Activated naive CD8-positive, alpha-beta T cell treated with anti-CD3 and anti-CD28 coated beads, Interleukin-2, amount 10 ng/mL, durations not matched to agents 7 days and 5 days (primary cell): ENCODE data around the gene UBE2V1. TPM values are rescaled to one million over a fixed set of nuclear protein-coding genes. Genes with fewer than 3 reads are reported as not detected.

ENCODE experiments used
- ATAC-seq: fragments of 150-1000 bp; cut with Tn5 transposase; one replicate; pipeline ENCODE4 v1.10.0; 2021; ENCODE audit warnings: low read depth, moderate library complexity
- POLR2A ChIA-PET: fragments of 350-600 bp; sonication (Branson Sonifier 250); formaldehyde crosslinking; loops from one replicate; lab custom pipeline; 2021; ENCODE audit warnings: antibody characterized with exemption; lab: Charles Lee
- DNase-seq: peaks from one replicate; pipeline ENCODE4 v3.0.0; 2021
- H3K27ac Mint-ChIP-seq: one replicate; pipeline ENCODE4 v1.8.0; 2022; ENCODE audit warnings: mild to moderate bottlenecking, mixed read lengths
- H3K27me3 Mint-ChIP-seq: one replicate; pipeline ENCODE4 v1.8.0; 2022; ENCODE audit warnings: mild to moderate bottlenecking, moderate library complexity, mixed read lengths
- H3K36me3 Mint-ChIP-seq: one replicate; pipeline ENCODE4 v1.8.0; 2021; ENCODE audit warnings: mild to moderate bottlenecking, mixed read lengths
- H3K4me1 Mint-ChIP-seq: one replicate; pipeline ENCODE4 v1.8.0; 2021; ENCODE audit warnings: mixed read lengths
- H3K4me3 Mint-ChIP-seq: one replicate; pipeline ENCODE4 v1.8.0; 2022; ENCODE audit warnings: mild to moderate bottlenecking, moderate library complexity, mixed read lengths
- H3K9me3 Mint-ChIP-seq: one replicate; pipeline ENCODE4 v1.8.0; 2021; ENCODE audit warnings: mixed read lengths
- total RNA-seq, 2 experiments: library from RNA; stranded (reverse); gene quantifications; one replicate each; pipeline ENCODE4 v1.2.3, GENCODE V29; 2021

Gene UBE2V1
- total RNA-seq, 2 experiments from 2014 or later, result 124 to 140 TPM

DNA sequence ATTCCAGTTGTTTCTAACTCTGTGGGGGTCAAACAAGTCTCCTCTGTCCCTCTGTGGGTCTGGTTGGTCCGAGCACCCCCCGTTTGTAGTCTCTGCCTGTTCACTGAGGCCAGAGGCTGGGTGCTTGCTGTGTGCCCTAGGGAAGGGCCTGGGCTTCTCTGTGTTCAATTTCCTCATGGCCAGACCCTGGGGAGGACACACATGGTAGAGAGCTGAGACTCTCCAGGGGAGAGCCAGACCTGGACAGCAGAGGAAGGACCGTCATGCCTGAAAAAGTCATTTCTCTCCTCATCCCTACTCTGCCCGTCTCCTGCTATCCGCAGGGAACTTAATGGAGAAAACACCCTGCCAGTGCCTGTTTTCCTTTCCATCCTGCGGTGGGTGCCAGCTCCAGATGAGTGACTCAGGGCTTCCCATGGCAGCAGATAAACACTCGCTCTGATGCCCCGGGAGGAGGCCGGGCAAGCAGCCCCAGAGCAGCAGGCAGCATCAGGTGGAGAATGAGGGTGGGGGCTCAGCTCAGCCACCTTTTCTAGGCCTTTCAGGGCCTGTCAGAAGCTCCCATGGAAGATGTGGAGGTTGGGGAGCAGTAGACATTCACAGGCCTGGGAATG is 78.3 kb downstream of the UBE2V1 start:
- Mint-ChIP-seq H3K9me3 (no peaks in the 10 kb centered on the region), H3K4me1 (no peaks in the 10 kb centered on the region), H3K27me3 (peaks cover 9% of the 10 kb centered on the region), H3K27ac (no peak overlapping the region), H3K4me3 (no peak overlapping the region), H3K36me3 (no peaks in the 10 kb centered on the region)
- ATAC-seq (no peak), DNase-seq (no peak)
- POLR2A ChIA-PET, result no interaction called here

DNA sequence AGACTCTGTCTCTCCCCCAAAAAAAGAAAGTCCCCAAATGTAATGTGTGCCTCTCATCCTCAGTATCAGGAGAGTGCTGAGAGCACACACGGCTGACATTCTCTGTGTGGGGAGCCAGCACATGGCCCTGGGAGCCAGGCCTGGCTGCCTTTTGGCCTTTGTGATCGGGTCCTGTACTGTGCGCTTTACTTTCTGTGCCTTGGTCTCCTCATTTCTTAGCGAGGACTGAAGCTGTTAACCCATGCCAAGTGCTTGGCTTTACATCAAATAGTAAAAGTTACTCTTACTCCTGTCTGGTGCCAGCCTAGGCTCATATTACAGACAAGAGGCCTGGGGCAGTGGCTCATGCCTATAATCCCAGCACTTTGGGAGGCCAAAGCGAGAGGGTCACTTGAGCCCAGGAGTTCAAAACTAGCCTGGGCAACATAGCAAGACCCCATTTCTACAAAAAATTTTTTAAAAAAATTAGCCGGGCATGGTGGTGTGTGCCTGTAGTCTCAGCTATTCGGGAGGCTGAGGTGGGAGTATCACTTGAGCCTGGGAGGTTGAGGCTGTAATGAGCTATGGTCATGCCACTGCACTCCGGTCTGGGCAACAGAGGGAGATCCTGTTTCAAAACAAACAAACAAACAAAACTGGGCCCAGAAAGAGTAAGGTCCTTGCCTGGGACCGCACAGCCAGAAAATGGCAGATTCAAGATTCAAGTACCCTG is 79.8 kb downstream of the UBE2V1 start:
- Mint-ChIP-seq H3K36me3 (no peaks in the 10 kb centered on the region), H3K27ac (no peak overlapping the region), H3K9me3 (no peaks in the 10 kb centered on the region), H3K4me3 (no peak overlapping the region), H3K4me1 (no peaks in the 10 kb centered on the region), H3K27me3 (peaks cover 9% of the 10 kb centered on the region)
- ATAC-seq (no peak), DNase-seq (no peak)
- POLR2A ChIA-PET, result no interaction called here

Other genes starting within 250 kb of the UBE2V1 start
- gene SPATA2, start 197.6 kb downstream of the UBE2V1 start, total RNA-seq, result 1 to 10 TPM; 8.9 to 9.1 TPM
- 10 to 100 TPM; 75.8 TPM for gene RNF114, start 176.8 kb downstream of the UBE2V1 start, total RNA-seq
- under 1 TPM; 0.40 to 0.75 TPM for gene SNAI1, start 130.2 kb downstream of the UBE2V1 start, total RNA-seq
- 10 to 100 TPM; 22.1 to 24.5 TPM for gene PEDS1, start 40.6 kb upstream of the UBE2V1 start, total RNA-seq
- 10 to 100 TPM; 38.3 to 38.7 TPM for gene CEBPB, start 77.7 kb upstream of the UBE2V1 start, total RNA-seq